ENCODE results near the gene IRAK1BP1.

DNA sequence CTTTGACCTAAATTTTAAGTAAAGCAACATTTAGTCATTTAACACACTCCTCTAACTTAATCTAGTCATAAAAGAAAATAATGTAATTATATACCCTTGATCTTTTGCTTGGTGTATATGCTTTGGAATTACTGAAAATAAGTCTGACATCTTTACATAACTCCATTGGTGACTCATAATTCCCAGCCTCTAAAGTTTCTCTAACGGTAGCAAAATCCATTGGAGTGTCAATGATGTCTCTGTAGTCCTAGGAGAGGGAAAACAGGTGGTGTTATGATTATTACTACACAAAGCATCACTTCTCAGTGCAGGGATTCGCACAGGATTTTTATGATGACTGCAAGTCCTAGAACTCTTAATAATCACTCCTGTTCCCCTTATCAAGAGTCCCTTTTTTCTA, 80.2 kb downstream of the IRAK1BP1 start:
- TF ChIP-seq POLR2AphosphoS5 (IDR thresholded peaks at IDR 0.05; ENCODE audit: low read length) = no peak
- TF ChIP-seq, protein P1, sequence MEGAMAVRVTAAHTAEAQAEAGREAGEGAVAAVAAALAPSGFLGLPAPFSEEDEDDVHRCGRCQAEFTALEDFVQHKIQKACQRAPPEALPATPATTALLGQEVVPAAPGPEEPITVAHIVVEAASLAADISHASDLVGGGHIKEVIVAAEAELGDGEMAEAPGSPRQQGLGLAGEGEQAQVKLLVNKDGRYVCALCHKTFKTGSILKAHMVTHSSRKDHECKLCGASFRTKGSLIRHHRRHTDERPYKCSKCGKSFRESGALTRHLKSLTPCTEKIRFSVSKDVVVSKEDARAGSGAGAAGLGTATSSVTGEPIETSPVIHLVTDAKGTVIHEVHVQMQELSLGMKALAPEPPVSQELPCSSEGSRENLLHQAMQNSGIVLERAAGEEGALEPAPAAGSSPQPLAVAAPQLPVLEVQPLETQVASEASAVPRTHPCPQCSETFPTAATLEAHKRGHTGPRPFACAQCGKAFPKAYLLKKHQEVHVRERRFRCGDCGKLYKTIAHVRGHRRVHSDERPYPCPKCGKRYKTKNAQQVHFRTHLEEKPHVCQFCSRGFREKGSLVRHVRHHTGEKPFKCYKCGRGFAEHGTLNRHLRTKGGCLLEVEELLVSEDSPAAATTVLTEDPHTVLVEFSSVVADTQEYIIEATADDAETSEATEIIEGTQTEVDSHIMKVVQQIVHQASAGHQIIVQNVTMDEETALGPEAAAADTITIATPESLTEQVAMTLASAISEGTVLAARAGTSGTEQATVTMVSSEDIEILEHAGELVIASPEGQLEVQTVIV (IDR thresholded peaks at IDR 0.05; ENCODE audit: borderline replicate concordance, partially characterized antibody) = no peak
- TF ChIP-seq, protein P2, sequence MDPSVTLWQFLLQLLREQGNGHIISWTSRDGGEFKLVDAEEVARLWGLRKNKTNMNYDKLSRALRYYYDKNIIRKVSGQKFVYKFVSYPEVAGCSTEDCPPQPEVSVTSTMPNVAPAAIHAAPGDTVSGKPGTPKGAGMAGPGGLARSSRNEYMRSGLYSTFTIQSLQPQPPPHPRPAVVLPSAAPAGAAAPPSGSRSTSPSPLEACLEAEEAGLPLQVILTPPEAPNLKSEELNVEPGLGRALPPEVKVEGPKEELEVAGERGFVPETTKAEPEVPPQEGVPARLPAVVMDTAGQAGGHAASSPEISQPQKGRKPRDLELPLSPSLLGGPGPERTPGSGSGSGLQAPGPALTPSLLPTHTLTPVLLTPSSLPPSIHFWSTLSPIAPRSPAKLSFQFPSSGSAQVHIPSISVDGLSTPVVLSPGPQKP (IDR thresholded peaks at IDR 0.05; ENCODE audit: low read depth, low read length) = no peak
- TF ChIP-seq, protein P3, sequence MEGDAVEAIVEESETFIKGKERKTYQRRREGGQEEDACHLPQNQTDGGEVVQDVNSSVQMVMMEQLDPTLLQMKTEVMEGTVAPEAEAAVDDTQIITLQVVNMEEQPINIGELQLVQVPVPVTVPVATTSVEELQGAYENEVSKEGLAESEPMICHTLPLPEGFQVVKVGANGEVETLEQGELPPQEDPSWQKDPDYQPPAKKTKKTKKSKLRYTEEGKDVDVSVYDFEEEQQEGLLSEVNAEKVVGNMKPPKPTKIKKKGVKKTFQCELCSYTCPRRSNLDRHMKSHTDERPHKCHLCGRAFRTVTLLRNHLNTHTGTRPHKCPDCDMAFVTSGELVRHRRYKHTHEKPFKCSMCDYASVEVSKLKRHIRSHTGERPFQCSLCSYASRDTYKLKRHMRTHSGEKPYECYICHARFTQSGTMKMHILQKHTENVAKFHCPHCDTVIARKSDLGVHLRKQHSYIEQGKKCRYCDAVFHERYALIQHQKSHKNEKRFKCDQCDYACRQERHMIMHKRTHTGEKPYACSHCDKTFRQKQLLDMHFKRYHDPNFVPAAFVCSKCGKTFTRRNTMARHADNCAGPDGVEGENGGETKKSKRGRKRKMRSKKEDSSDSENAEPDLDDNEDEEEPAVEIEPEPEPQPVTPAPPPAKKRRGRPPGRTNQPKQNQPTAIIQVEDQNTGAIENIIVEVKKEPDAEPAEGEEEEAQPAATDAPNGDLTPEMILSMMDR (IDR thresholded peaks at IDR 0.05 in 2 of 3, conservative IDR thresholded peaks at IDR 0.05 in 1 of 3; ENCODE audit: control insufficient read depth in 2 of 3, extremely low read depth in 1 of 3, insufficient read depth in 1 of 3, low read depth in 3 of 3, low read length in 3 of 3) = no peak
- no peak for TF ChIP-seq FOXK2 (IDR thresholded peaks at IDR 0.05)
- TF ChIP-seq ESRRA (IDR thresholded peaks at IDR 0.05; ENCODE audit: low read length) = no peak
- TF ChIP-seq, protein P4, sequence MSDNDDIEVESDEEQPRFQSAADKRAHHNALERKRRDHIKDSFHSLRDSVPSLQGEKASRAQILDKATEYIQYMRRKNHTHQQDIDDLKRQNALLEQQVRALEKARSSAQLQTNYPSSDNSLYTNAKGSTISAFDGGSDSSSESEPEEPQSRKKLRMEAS (IDR thresholded peaks at IDR 0.05; ENCODE audit: low read depth, low read length) = no peak
- TF ChIP-seq SIX5 (IDR thresholded peaks at IDR 0.05; ENCODE audit: low read depth, low read length, severe bottlenecking) = no peak
- no peak for TF ChIP-seq POLR2A (IDR thresholded peaks at IDR 0.05; ENCODE audit: low read depth, low read length)
- TF ChIP-seq ZZZ3 (IDR thresholded peaks at IDR 0.05; ENCODE audit: control insufficient read depth, insufficient read length, low read depth) = no peak
- TF ChIP-seq JUND (IDR thresholded peaks at IDR 0.05; ENCODE audit: low read depth, low read length) = no peak
- no peak for TF ChIP-seq RAD21 (IDR thresholded peaks at IDR 0.05; ENCODE audit: insufficient read depth, low read depth, low read length)
